IMR-90 (cell line): Measurements from ENCODE around the gene SLC4A4. TPM values are rescaled to one million over a fixed set of nuclear protein-coding genes. Genes with fewer than 3 reads are reported as not detected.
A peak's percentile ranks its signal among the peaks of the same experiment; 100 is the strongest.

Experiments used
- ATAC-seq: fragments of 200-7000 bp; cut with Tn5 transposase; 2 replicates; pipeline ENCODE4 v1.9.1; 2020; ENCODE audit warnings: low read depth, mild to moderate bottlenecking, moderate library complexity
- BruUV-seq: library from RNA; stranded (reverse); fragments of 400-500 nt; replicated peaks from 2 replicates; lab custom pipeline; 2021; lab: Mats Ljungman, UMichigan
- CTCF ChIA-PET: fragments of 300-600 bp; formaldehyde crosslinking; extraction: SDS; loops from one replicate; lab custom pipeline; 2021; ENCODE audit warnings: antibody characterized with exemption; lab: Yijun Ruan, JAX
- POLR2A ChIA-PET: fragments of 300-600 bp; sonication (Branson Sonifier 250); formaldehyde crosslinking; loops from one replicate; lab custom pipeline; 2022; ENCODE audit warnings: antibody characterized with exemption; ENCODE audit not compliant: unreplicated experiment; lab: Charles Lee
- DNase-seq: peaks from one replicate; pipeline ENCODE4 v3.0.0; 2013
- H2AFZ ChIP-seq: replicated peaks from 2 replicates; pipeline ENCODE3; 2013; ENCODE audit warnings: low read length, mild to moderate bottlenecking; ENCODE audit not compliant: poor library complexity
- H2AK5ac ChIP-seq: 2 replicates; pipeline ENCODE4 v1.6.1; 2013; ENCODE audit warnings: low read depth, low read length, inconsistent platforms
- H2AK9ac ChIP-seq: replicated peaks from 2 replicates; pipeline ENCODE3; 2013; ENCODE audit warnings: mild to moderate bottlenecking, low read depth, low read length, moderate library complexity; ENCODE audit not compliant: poor library complexity
- H2BK120ac ChIP-seq: 2 replicates; pipeline ENCODE4 v1.6.1; 2013; ENCODE audit warnings: low read depth, low read length, inconsistent platforms
- H2BK15ac ChIP-seq: 3 replicates; pipeline ENCODE4 v1.6.1; 2013; ENCODE audit warnings: low read depth, low read length, inconsistent platforms
- H2BK20ac ChIP-seq: 2 replicates; pipeline ENCODE4 v1.6.1; 2013; ENCODE audit warnings: low read depth, mild to moderate bottlenecking, inconsistent platforms, low read length, moderate library complexity
- H2BK5ac ChIP-seq: 2 replicates; pipeline ENCODE4 v1.6.1; 2013; ENCODE audit warnings: mild to moderate bottlenecking, low read depth, low read length, inconsistent platforms; ENCODE audit not compliant: poor library complexity, severe bottlenecking
- H3K14ac ChIP-seq: replicated peaks from 2 replicates; pipeline ENCODE4 v1.6.1; 2013; ENCODE audit warnings: low read depth, low read length, inconsistent platforms
- H3K18ac ChIP-seq: 2 replicates; pipeline ENCODE4 v1.6.1; 2013; ENCODE audit warnings: low read depth, low read length, control low read depth
- H3K23ac ChIP-seq: 2 replicates; pipeline ENCODE4 v1.6.1; 2013; ENCODE audit warnings: low read depth, low read length, inconsistent platforms
- H3K27ac ChIP-seq: 2 replicates; pipeline ENCODE4 v1.5.1; 2013; ENCODE audit warnings: mild to moderate bottlenecking, control low read depth, low read length; ENCODE audit not compliant: insufficient read depth
- H3K27me3 ChIP-seq: 2 replicates; pipeline ENCODE4 v1.6.1; 2013; ENCODE audit warnings: low read length; ENCODE audit not compliant: control insufficient read depth, insufficient read depth
- H3K36me3 ChIP-seq: 2 replicates; pipeline ENCODE4 v1.6.1; 2013; ENCODE audit warnings: low read length, mixed read lengths; ENCODE audit not compliant: control insufficient read depth, insufficient read depth
- H3K4ac ChIP-seq: 2 replicates; pipeline ENCODE4 v1.6.1; 2013; ENCODE audit warnings: low read depth, low read length, inconsistent platforms
- H3K4me1 ChIP-seq: 2 replicates; pipeline ENCODE4 v1.6.1; 2013; ENCODE audit warnings: low read length, mixed read lengths; ENCODE audit not compliant: control insufficient read depth, insufficient read depth
- H3K4me2 ChIP-seq: 2 replicates; pipeline ENCODE4 v1.6.1; 2013; ENCODE audit warnings: low read depth, mild to moderate bottlenecking, control low read depth, low read length, moderate library complexity
- H3K4me3 ChIP-seq: 2 replicates; pipeline ENCODE4 v1.5.1; 2013; ENCODE audit warnings: low read depth, mild to moderate bottlenecking, control low read depth, low read length, moderate library complexity; ENCODE audit not compliant: insufficient read depth
- H3K56ac ChIP-seq: 2 replicates; pipeline ENCODE4 v1.6.1; 2013; ENCODE audit warnings: low read length, inconsistent platforms; ENCODE audit not compliant: insufficient read depth; ENCODE audit errors: extremely low read depth
- H3K79me1 ChIP-seq, 2 experiments: 2 replicates each; pipeline ENCODE4 v1.6.1; 2013; ENCODE audit warnings: low read length in 2 of 2, inconsistent platforms in 1 of 2, low read depth in 1 of 2
- H3K9ac ChIP-seq: 2 replicates; pipeline ENCODE4 v1.6.1; 2013; ENCODE audit warnings: low read depth, low read length, control low read depth
- H3K9me1 ChIP-seq: 2 replicates; pipeline ENCODE4 v1.6.1; 2013; ENCODE audit warnings: low read length, inconsistent platforms; ENCODE audit not compliant: insufficient read depth
- H3K9me3 ChIP-seq: 2 replicates; pipeline ENCODE4 v1.6.1; 2013; ENCODE audit warnings: low read length; ENCODE audit not compliant: control insufficient read depth, insufficient read depth
- H4K20me1 ChIP-seq: 2 replicates; pipeline ENCODE4 v1.6.1; 2013; ENCODE audit warnings: low read length, inconsistent platforms; ENCODE audit not compliant: insufficient read depth
- H4K5ac ChIP-seq: 2 replicates; pipeline ENCODE4 v1.6.1; 2013; ENCODE audit warnings: mild to moderate bottlenecking, low read depth, low read length, control low read depth
- H4K8ac ChIP-seq, 2 experiments: 2 replicates each; pipeline ENCODE4 v1.6.1; 2013; ENCODE audit warnings: low read depth in 2 of 2, low read length in 2 of 2, control low read depth in 1 of 2, inconsistent platforms in 1 of 2
- H4K91ac ChIP-seq: 2 replicates; pipeline ENCODE4 v1.6.1; 2013; ENCODE audit warnings: low read depth, low read length, inconsistent platforms; ENCODE audit not compliant: insufficient read depth
- CEBPB ChIP-seq: IDR thresholded peaks from 2 replicates; pipeline ENCODE4 v1.6.1; 2012; ENCODE audit warnings: low read depth, low read length, improper control_type of control experiment
- FOS ChIP-seq: fragments of 150-350 bp; IDR thresholded peaks from 2 replicates; pipeline ENCODE4 v1.6.1; 2016; ENCODE audit warnings: low read depth, low read length
- MAFK ChIP-seq: IDR thresholded peaks from 2 replicates; pipeline ENCODE4 v1.6.1; 2012; ENCODE audit warnings: low read depth, low read length, improper control_type of control experiment
- MAZ ChIP-seq: IDR thresholded peaks from 2 replicates; pipeline ENCODE4 v1.6.1; 2012; ENCODE audit warnings: low read depth, mild to moderate bottlenecking, low read length, improper control_type of control experiment, moderate library complexity, borderline replicate concordance
- POLR2A ChIP-seq: IDR thresholded peaks from 2 replicates; pipeline ENCODE4 v1.6.1; 2012; ENCODE audit warnings: mild to moderate bottlenecking, low read depth, low read length
- RAD21 ChIP-seq: IDR thresholded peaks from 2 replicates; pipeline ENCODE4 v1.6.1; 2012; ENCODE audit warnings: low read length, improper control_type of control experiment
- RCOR1 ChIP-seq: IDR thresholded peaks from 2 replicates; pipeline ENCODE4 v1.6.1; 2012; ENCODE audit warnings: mild to moderate bottlenecking, low read length, improper control_type of control experiment; ENCODE audit not compliant: insufficient replicate concordance
- RFX5 ChIP-seq: IDR thresholded peaks from 2 replicates; pipeline ENCODE4 v1.8.0; 2012; ENCODE audit warnings: low read depth, mild to moderate bottlenecking, low read length, moderate library complexity
- SMC3 ChIP-seq: fragments of 150-350 bp; IDR thresholded peaks from 2 replicates; pipeline ENCODE4 v1.6.1; 2016; ENCODE audit warnings: low read depth, mild to moderate bottlenecking, antibody characterized with exemption, low read length, moderate library complexity
- WGBS, 2 experiments: methylation state at CpG; one replicate each; pipeline versions ENCODE4 v1.1.5 to v1.1.7; 2013; ENCODE audit warnings: missing lambda C conversion rate in 2 of 2; ENCODE audit not compliant: insufficient read length in 1 of 2; ENCODE audit errors: extremely low coverage in 2 of 2; 5-methylcytosine and 5-hydroxymethylcytosine counted together
- dilution Hi-C: fragments of 300-500 bp; cut with HindIII; formaldehyde crosslinking; loops from one replicate; pipeline ENCODE4 v1.14.3; 2018; ENCODE audit warnings: low sequenced_read_pairs; ENCODE audit not compliant: unreplicated experiment
- in situ Hi-C: fragments of 300-500 bp; cut with MboI; formaldehyde crosslinking; loops from 3 replicates; pipeline ENCODE4 v1.14.3; 2019; ENCODE audit warnings: low sequenced_read_pairs, inconsistent platforms, mixed read lengths
- intact Hi-C: fragments of 100-400 bp; cut with micrococcal nuclease; formaldehyde crosslinking; loops from 2 replicates; pipeline ENCODE4 v1.10.0; 2022
- polyA plus RNA-seq, 3 experiments: library from polyadenylated mRNA; depleted of rRNA; stranded (reverse); fragments of >200 nt; gene quantifications; 2 replicates each; pipeline ENCODE4 v1.2.3, GENCODE V29; 2012; ENCODE audit warnings: low replicate concordance in 1 of 3
- total RNA-seq: library from RNA; depleted of rRNA; stranded (reverse); fragments of >200 nt; gene quantifications from 2 replicates; pipeline ENCODE4 v1.2.3, GENCODE V29; 2012
- TF ChIP-seq, protein P1 (sequence below): conservative IDR thresholded peaks from 2 replicates; pipeline ENCODE4 v1.5.1; 2012; ENCODE audit warnings: mild to moderate bottlenecking, low read depth, low read length, improper control_type of control experiment
- TF ChIP-seq, protein P2 (sequence below): fragments of 150-350 bp; IDR thresholded peaks from 2 replicates; pipeline ENCODE4 v1.6.1; 2017; ENCODE audit warnings: mild to moderate bottlenecking, antibody characterized with exemption, low read length, low read depth

The SLC4A4 gene
- total and polyA plus RNA-seq, 2 of the 4 experiments (the other 2 are of a cell fraction) = 5.6 to 16.8 TPM

DNA sequence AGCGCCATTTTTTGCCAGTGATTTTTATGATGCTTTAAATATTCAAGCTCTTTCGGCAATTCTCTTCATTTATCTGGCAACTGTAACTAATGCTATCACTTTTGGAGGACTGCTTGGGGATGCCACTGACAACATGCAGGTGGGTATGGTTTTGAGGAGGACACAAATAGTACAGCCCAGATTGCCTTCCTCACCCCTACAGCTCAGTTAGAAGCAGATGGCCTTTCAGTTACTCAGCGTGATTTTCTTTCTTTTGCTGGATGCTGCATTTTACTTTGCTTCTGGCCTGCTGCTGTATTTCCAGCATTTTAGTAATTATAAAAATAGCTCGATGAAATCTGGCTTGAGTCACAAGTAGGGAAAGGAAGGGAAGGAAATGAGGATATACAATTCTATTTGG is 114.7 kb downstream of the SLC4A4 start:
- no peak overlapping the region for H3K56ac ChIP-seq
- ChIA-PET POLR2A (no interaction called here), CTCF (no interaction called here)
- no peaks in the 10 kb centered on the region; the same call in 1 of the 2 replicates for H4K20me1 ChIP-seq
- no peak overlapping the region for H4K5ac ChIP-seq
- H2AFZ ChIP-seq = no peak overlapping the region
- no peak overlapping the region for H3K4me3 ChIP-seq
- H3K4ac ChIP-seq = no peak overlapping the region
- no peak overlapping the region for H2BK120ac ChIP-seq
- H2BK15ac ChIP-seq = no peak overlapping the region
- no peak for TF ChIP-seq RAD21
- TF ChIP-seq RFX5 = no peak
- TF ChIP-seq SMC3 = no peak
- no peak for TF ChIP-seq POLR2A
- TF ChIP-seq MAFK = no peak
- TF ChIP-seq FOS = no peak
- TF ChIP-seq, protein P1, sequence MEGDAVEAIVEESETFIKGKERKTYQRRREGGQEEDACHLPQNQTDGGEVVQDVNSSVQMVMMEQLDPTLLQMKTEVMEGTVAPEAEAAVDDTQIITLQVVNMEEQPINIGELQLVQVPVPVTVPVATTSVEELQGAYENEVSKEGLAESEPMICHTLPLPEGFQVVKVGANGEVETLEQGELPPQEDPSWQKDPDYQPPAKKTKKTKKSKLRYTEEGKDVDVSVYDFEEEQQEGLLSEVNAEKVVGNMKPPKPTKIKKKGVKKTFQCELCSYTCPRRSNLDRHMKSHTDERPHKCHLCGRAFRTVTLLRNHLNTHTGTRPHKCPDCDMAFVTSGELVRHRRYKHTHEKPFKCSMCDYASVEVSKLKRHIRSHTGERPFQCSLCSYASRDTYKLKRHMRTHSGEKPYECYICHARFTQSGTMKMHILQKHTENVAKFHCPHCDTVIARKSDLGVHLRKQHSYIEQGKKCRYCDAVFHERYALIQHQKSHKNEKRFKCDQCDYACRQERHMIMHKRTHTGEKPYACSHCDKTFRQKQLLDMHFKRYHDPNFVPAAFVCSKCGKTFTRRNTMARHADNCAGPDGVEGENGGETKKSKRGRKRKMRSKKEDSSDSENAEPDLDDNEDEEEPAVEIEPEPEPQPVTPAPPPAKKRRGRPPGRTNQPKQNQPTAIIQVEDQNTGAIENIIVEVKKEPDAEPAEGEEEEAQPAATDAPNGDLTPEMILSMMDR = no peak
- no peak for TF ChIP-seq CEBPB
- no peak for TF ChIP-seq RCOR1
- TF ChIP-seq MAZ = no peak
- TF ChIP-seq, protein P2, sequence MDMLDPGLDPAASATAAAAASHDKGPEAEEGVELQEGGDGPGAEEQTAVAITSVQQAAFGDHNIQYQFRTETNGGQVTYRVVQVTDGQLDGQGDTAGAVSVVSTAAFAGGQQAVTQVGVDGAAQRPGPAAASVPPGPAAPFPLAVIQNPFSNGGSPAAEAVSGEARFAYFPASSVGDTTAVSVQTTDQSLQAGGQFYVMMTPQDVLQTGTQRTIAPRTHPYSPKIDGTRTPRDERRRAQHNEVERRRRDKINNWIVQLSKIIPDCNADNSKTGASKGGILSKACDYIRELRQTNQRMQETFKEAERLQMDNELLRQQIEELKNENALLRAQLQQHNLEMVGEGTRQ = no peak
- H3K9me3 ChIP-seq = no peaks in the 10 kb centered on the region
- dilution Hi-C loops = no loop called here
- no peak for DNase-seq
- no peak overlapping the region for H3K4me2 ChIP-seq
- H3K79me1 ChIP-seq = peaks cover 6 to 7% of the 10 kb centered on the region in 2 experiments; a peak in 1 of 4 replicates
- H3K36me3 ChIP-seq = peaks cover 24% of the 10 kb centered on the region
- no peak overlapping the region for H2BK5ac ChIP-seq
- no peak overlapping the region for H2AK5ac ChIP-seq
- WGBS, 2 experiments = no CpG with 5 or more reads among the region's 4 CpGs
- H3K27me3 ChIP-seq = no peaks in the 10 kb centered on the region
- in situ Hi-C loops = no loop called here
- H3K18ac ChIP-seq = no peak overlapping the region
- H3K9ac ChIP-seq = no peak overlapping the region
- BruUV-seq = no TSS peak
- H3K14ac ChIP-seq = no peak overlapping the region
- peaks cover 3% of the 10 kb centered on the region; the same call in 1 of the 2 replicates for H3K4me1 ChIP-seq
- intact Hi-C loops = no loop called here
- ATAC-seq = no peak
- no peak overlapping the region for H4K91ac ChIP-seq
- H3K23ac ChIP-seq = no peak overlapping the region
- no peak overlapping the region for H2BK20ac ChIP-seq
- peak overlapping the region in 1 of 2 experiments; percentile 9; a peak in 1 of 4 replicates for H4K8ac ChIP-seq
- no peak overlapping the region for H3K27ac ChIP-seq
- H2AK9ac ChIP-seq = no peak overlapping the region
- H3K9me1 ChIP-seq = peaks cover 7% of the 10 kb centered on the region
